NB4 (cell line): ENCODE measurements around the gene NRIP1.
"Not testable (repeated sequence)": the region's sequence is repeated elsewhere in the genome, so short reads cannot be mapped to it uniquely, and the experiment has no call there.

Experiments used
- DNase-seq: peaks from one replicate; pipeline ENCODE4 v3.0.0; 2010; ENCODE audit warnings: low read depth
- H3K4me3 ChIP-seq: one replicate; pipeline ENCODE4 v1.5.1; 2011; ENCODE audit warnings: mild to moderate bottlenecking, low read depth, low read length, moderate library complexity
- CTCF ChIP-seq: IDR thresholded peaks from one replicate; pipeline ENCODE4 v1.5.1; 2012; ENCODE audit warnings: low read depth, low read length
- MAX ChIP-seq: IDR thresholded peaks from 2 replicates; pipeline ENCODE4 v1.6.1; 2011; ENCODE audit warnings: low read depth, low read length
- MYC ChIP-seq: IDR thresholded peaks from 2 replicates; pipeline ENCODE4 v1.6.1; 2011; ENCODE audit warnings: low read depth, low read length
- POLR2A ChIP-seq: IDR thresholded peaks from 2 replicates; pipeline ENCODE4 v1.6.1; 2011; ENCODE audit warnings: mild to moderate bottlenecking; ENCODE audit not compliant: insufficient read length; ENCODE audit errors: extremely low read depth

Gene NRIP1

GRCh38 chr21:14947613-14948160, 117.1 kb downstream of the NRIP1 start:
- TF ChIP-seq MYC: no peak
- TF ChIP-seq POLR2A: no peak
- TF ChIP-seq CTCF: no peak
- no peak for TF ChIP-seq MAX
- DNase-seq: no peak
- H3K4me3 ChIP-seq: no peak overlapping the region

GRCh38 chr21:14945176-14945575, 119.6 kb downstream of the NRIP1 start:
- H3K4me3 ChIP-seq: no peak overlapping the region
- no peak for DNase-seq
- no peak for TF ChIP-seq CTCF
- TF ChIP-seq POLR2A: no peak
- TF ChIP-seq MAX: no peak
- no peak for TF ChIP-seq MYC

- DNase-seq: no peak
- H3K4me3 ChIP-seq: no peak overlapping the region
- no peak for TF ChIP-seq MYC
- no peak for TF ChIP-seq CTCF
- no peak for TF ChIP-seq POLR2A
- no peak for TF ChIP-seq MAX
These were observed 121.2 kb downstream of the NRIP1 start for GRCh38 chr21:14943616-14944015.

GRCh38 chr21:14942801-14943490, 121.9 kb downstream of the NRIP1 start:
- no peak for TF ChIP-seq POLR2A
- TF ChIP-seq MAX: no peak
- TF ChIP-seq MYC: no peak
- TF ChIP-seq CTCF: no peak
- H3K4me3 ChIP-seq: no peak overlapping the region
- no peak for DNase-seq

GRCh38 chr21:14927324-14927723, 137.5 kb downstream of the NRIP1 start:
- H3K4me3 ChIP-seq: not testable (repeated sequence)

GRCh38 chr21:14926186-14926585, 138.6 kb downstream of the NRIP1 start:
- no peak for TF ChIP-seq POLR2A
- TF ChIP-seq MYC: no peak
- TF ChIP-seq MAX: no peak
- no peak for TF ChIP-seq CTCF
- H3K4me3 ChIP-seq: no peak overlapping the region
- DNase-seq: no peak

More at GRCh38 chr21:14927324-14927723, 137.5 kb downstream of the NRIP1 start:
- not testable (repeated sequence) for DNase-seq
